ENCODE results near the gene STAG3. TPM values are rescaled to one million over a fixed set of nuclear protein-coding genes. Genes with fewer than 3 reads are reported as not detected.
A peak's percentile ranks its signal among the peaks of the same experiment; 100 is the strongest.

Gene STAG3
- total RNA-seq, 3 donors from 2014 or later: 0.80 to 3.3 (median 1.3) TPM

DNA sequence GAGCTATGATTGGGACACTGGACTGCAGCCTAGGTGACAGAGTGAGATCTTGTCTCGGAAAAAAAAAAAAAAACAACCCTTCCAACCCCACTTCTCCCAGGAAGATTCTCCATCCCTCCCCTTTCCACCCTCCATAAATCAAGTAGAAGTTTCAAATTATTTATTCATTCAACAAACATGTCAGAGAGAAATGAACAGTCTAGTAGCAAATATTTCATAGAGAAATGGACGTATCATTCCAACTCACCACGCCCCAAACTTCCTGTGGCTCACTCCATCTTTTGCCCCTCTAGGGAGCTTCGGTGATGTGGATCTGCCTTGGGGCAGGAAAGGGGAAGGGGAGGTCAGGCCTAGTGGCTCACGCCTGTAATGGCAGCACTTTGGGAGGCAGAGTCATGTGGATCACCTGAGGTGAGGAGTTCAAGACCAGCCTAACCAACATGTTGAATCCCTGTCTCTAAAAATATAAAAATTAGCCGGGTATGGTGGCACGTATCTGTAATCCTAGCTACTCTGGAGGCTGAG, 18.6 kb upstream of the STAG3 start:
- Histone ChIP-seq H3K27me3 (no peaks in the 10 kb centered on the region), H3K27ac (peak overlapping the region; percentile 76 to 86), H3K4me3 (peak overlapping the region; percentile 85 to 99 (median 85)), H3K4me1 (peaks cover 6 to 12% of the 10 kb centered on the region in 2 donors), H3K9me3 (no peaks in the 10 kb centered on the region), H3K36me3 (no peaks in the 10 kb centered on the region)
- intact Hi-C loops (cut with DNase I; ENCODE audit: low total_unique reads): no loop called here
- TF ChIP-seq POLR2A (IDR thresholded peaks at IDR 0.05): no peak
- no peak for TF ChIP-seq POLR2AphosphoS5 (IDR thresholded peaks at IDR 0.05)
- no peak for TF ChIP-seq CTCF (IDR thresholded peaks at IDR 0.05)
- no peak for DNase-seq (ENCODE audit: low spot score in 2 of 2)

- Histone ChIP-seq H3K4me1 (peaks cover 6 to 12% of the 10 kb centered on the region in 2 donors), H3K27ac (no peak overlapping the region), H3K27me3 (no peaks in the 10 kb centered on the region), H3K36me3 (no peaks in the 10 kb centered on the region), H3K4me3 (no peak overlapping the region), H3K9me3 (no peaks in the 10 kb centered on the region)
- no peak for DNase-seq (ENCODE audit: low spot score in 2 of 2)
- TF ChIP-seq POLR2A (IDR thresholded peaks at IDR 0.05): no peak
- TF ChIP-seq POLR2AphosphoS5 (IDR thresholded peaks at IDR 0.05): no peak
- no peak for TF ChIP-seq CTCF (IDR thresholded peaks at IDR 0.05)
- intact Hi-C loops (cut with DNase I; ENCODE audit: low total_unique reads): no loop called here
Measured at GRCh38 chr7:100160067-100160466, 17.7 kb upstream of the STAG3 start.

DNA sequence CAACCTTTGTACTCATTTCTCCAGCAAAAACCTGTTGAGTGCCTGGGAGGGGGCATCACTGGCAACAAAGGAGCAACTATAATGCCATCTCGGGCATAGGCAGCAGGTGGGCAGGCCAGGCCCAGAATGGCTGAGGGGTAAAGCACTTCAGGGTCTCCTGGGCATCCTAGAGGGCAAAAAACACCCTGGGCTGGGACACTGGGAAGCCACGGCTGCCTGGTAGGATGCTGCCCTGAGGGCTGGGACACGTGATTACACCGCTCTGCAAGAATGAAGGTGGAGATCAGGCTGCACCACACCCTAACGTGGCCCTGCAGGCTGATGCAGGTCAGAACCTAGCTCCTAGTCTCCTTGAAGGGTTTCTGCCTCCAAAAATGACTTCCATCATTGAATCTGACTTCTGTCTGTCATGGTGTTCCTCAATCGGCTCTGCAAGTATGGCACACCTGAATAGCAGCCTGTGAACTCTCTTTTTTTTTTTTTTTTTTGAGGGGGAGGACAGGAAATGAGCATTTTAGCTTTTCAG, 14.6 kb upstream of the STAG3 start:
- H3K4me3 ChIP-seq: no peak overlapping the region
- DNase-seq (ENCODE audit: low spot score in 2 of 2): no peak
- no peaks in the 10 kb centered on the region for H3K27me3 ChIP-seq
- no peaks in the 10 kb centered on the region for H3K4me1 ChIP-seq
- H3K36me3 ChIP-seq: no peaks in the 10 kb centered on the region
- no peak overlapping the region for H3K27ac ChIP-seq
- no peaks in the 10 kb centered on the region for H3K9me3 ChIP-seq
- intact Hi-C loops (cut with DNase I; ENCODE audit: low total_unique reads): no loop called here
- TF ChIP-seq CTCF (IDR thresholded peaks at IDR 0.05): no peak
- TF ChIP-seq POLR2A (IDR thresholded peaks at IDR 0.05): no peak
- TF ChIP-seq POLR2AphosphoS5 (IDR thresholded peaks at IDR 0.05): no peak

DNA sequence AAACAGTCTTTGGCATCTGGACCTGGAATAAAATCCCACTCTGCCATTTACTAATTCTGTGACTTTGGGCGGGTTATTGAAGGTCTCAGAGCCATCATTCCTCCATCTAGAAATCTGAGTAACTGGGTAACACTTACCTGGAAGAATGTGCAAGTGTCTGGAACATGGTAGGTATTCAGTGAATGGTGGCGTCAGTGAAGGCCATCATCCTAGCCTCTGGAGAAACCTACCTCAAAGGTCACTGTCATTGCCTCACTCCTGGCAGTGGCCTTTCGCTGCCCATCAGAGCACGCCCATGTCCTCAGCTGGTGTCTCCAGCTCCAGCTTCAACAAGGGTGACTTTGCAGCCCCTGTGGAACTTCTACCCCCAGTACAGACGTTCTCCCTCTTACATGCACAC, 13.8 kb upstream of the STAG3 start:
- Histone ChIP-seq H3K9me3 (no peaks in the 10 kb centered on the region), H3K4me1 (no peaks in the 10 kb centered on the region), H3K4me3 (no peak overlapping the region), H3K36me3 (no peaks in the 10 kb centered on the region), H3K27me3 (no peaks in the 10 kb centered on the region), H3K27ac (no peak overlapping the region)
- intact Hi-C loops (cut with DNase I; ENCODE audit: low total_unique reads): no loop called here
- TF ChIP-seq POLR2AphosphoS5 (IDR thresholded peaks at IDR 0.05) (no peak), POLR2A (IDR thresholded peaks at IDR 0.05) (no peak), CTCF (IDR thresholded peaks at IDR 0.05) (no peak)
- DNase-seq (ENCODE audit: low spot score in 2 of 2): no peak

- intact Hi-C loops (cut with DNase I; ENCODE audit: low total_unique reads): loop anchor here (5.0 kb wide), 1 partner anchor 414 kb away; no protein-coding TSS in a partner anchor
- no peak overlapping the region for H3K4me3 ChIP-seq
Measured at GRCh38 chr7:100166317-100166940, 11.3 kb upstream of the STAG3 start.

More at GRCh38 chr7:100166317-100166940, 11.3 kb upstream of the STAG3 start:
- H3K36me3 ChIP-seq: no peaks in the 10 kb centered on the region
- no peak for TF ChIP-seq POLR2AphosphoS5 (IDR thresholded peaks at IDR 0.05)
- no peaks in the 10 kb centered on the region for H3K4me1 ChIP-seq
- H3K27me3 ChIP-seq: no peaks in the 10 kb centered on the region
- no peaks in the 10 kb centered on the region for H3K9me3 ChIP-seq
- DNase-seq (ENCODE audit: low spot score in 2 of 2): no peak
- no peak overlapping the region for H3K27ac ChIP-seq
